Renal pelvis (tissue), 4 donors: ENCODE results near the gene SUGT1. TPM values are rescaled to one million over a fixed set of nuclear protein-coding genes. Genes with fewer than 3 reads are reported as not detected.

ENCODE experiments used
- DNase-seq: peaks from one replicate; pipeline ENCODE4 v3.0.0-alpha.2; 2013
- polyA plus RNA-seq, 3 donors: library from polyadenylated mRNA; unstranded; fragments of 120-200 nt; gene quantifications; one replicate each; pipeline ENCODE4 v1.2.1, GENCODE V29; 2013; ENCODE audit not compliant: insufficient read length in 3 of 3

The SUGT1 gene
- polyA plus RNA-seq, 3 donors = 49.8 to 53.1 (median 52.1) TPM

- DNase-seq = no peak
Observed at GRCh38 chr13:52726258-52726657, 73.6 kb downstream of the SUGT1 start.

DNA sequence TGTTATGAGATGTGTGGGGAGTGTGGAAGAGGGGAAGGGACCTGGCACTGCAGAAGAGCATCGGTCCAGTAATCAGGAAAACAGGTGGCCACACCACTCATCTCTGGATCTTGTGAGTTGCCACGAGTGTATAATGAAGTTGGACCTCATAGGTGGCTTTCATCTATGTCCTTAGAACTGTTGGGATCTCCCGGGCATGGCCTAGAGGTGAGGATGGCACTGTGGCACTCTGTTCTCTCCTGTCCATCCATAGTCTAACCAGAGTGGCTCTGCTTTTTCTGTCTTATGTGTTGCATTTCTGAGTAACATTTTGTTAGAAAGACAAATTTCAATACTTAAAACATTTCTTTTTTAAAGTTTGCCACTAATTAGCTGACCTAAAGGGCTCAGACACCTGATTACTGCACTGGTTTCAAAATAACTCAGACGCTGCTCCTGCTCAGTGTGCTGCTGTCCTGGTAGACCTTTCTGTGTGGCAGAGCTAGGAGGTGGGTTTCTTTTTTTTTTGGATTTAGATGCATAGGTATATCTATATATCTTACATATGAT lies 81.5 kb downstream of the SUGT1 start:
- no peak for DNase-seq

- no peak for DNase-seq
Observed at GRCh38 chr13:52736891-52737290, 84.3 kb downstream of the SUGT1 start.

GRCh38 chr13:52737451-52737850 lies 84.8 kb downstream of the SUGT1 start:
- DNase-seq = no peak

DNA sequence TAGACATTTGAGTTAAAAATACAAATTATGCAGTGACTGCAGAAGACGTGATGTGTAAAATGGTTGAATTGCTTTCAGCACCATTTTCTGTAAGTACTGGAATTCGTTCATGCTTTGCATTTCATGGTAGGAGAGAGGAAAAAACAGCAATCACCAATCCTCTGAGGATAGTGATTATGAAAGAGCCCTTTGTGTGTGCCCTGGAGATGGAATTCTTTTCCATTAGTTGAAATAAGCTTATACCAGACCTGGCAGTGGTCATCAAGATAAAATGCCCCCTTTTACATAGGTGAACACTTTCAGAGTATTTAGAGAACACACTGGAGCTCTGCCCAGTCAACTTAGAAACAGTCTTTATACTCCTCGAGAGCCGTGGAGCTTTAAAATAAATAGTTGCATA lies 85.3 kb downstream of the SUGT1 start:
- DNase-seq = no peak

DNA sequence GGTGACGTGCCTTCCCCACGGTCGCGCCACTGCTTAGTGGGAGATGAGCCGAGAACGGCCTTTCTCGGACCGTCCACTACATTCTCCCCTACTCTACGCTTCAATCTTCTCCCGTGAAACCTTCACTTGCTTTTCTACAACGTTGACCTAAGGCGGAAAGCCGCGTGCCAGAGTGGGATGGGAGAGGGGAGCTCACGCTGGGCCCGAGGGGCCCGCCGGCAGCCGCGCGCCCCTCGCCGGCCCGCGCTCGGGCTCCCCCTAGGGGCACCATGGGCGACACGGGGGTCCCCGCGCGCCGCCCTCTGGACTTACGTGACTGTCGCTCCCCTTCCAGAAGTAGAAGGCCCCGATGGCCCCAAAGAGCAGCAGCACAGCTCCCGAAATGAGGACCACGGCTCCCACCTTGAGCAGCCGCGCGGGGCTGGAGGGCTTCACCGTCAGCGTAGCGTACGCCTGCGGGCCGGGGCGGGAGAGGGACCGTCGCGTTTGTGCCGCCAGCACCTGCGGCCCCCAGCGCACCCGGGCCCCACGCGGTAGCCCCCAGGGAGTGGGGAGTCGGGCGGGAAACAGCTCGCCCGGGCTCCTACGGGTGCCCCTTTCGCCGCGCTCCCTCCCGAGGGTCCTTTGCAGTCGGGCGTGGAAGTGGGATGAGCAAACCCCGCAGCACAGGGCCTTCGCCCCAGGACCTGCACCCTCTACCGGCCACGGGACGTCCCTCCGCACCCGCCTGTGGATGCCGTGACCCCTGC lies 86.3 kb downstream of the SUGT1 start:
- DNase-seq = no peak

DNA sequence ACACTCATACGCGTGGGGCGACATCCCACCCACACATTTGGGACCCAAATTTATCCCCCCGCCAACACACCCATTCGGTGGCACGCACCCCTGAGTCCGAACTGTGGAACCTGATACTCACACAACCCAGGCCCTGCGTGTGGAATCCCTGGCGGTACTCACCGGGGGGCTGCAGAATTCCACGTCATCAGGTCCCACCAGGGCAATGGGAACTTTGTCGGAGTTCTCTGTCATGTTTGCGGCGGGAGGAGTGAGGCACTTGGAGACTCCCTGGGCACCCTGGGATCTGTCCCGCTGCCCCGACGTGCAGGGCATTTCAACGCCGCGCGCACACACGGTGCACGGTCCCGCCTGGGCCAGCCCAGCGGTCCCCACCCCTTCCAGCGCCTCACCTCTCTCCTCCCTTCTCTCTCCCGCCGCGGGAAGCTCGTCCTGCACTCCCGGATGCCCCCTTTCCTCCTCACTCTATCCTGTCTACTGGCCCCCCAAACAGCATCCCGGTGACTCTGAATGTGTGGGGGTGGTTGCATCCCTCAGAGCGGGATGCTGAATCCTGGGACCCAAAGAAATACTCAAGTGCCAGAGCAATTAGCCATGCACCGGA lies 86.9 kb downstream of the SUGT1 start, which contains the start of gene CNMD:
Gene CNMD, minus strand, starts transcription at position 353 of the 604 bp plus-strand sequence. Its CDS starts 119 bp downstream, at position 234.
- DNase-seq = no peak

DNA sequence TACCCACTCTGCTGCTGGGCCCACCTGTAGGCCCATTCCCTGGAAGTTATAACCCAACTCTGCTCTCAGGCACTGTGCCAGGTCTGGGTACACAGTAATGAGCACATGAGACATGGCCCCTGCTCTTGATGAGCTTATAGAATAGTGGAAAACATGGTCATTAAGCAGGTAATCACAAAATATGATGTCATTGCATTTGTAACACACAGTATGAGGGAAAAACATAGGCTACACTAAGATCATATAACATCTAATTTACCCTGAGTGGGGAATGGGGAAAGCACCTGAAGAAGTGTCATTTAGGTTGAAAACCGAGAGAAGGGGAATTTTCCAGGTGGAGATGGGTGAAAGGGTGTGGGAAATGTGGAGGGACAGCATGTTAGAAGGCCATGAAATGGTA lies 90.9 kb downstream of the SUGT1 start:
- DNase-seq = no peak

- DNase-seq = no peak
Observed at GRCh38 chr13:52743988-52744387, 91.4 kb downstream of the SUGT1 start.

- DNase-seq = no peak
Observed at GRCh38 chr13:52744842-52745375, 92.3 kb downstream of the SUGT1 start.

DNA sequence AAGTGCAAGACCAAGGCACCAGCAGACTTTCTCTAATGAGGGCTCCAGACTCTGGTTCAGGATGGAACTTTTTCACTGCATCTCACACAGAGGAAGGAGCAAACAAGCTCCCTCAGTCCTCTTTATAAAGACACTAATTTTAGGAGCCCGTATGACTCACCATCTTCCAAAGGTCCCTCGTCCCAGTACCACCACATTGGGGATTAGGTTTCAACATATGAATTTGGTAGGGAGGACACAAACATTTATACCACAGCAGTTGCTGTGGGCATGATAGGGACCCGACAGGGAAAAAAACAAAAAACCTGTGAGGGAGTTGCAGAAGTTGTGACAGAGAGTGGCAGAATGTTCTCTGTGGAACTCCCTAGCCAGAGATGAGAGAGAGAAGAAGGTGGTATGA lies 93.5 kb downstream of the SUGT1 start:
- DNase-seq = no peak

DNA sequence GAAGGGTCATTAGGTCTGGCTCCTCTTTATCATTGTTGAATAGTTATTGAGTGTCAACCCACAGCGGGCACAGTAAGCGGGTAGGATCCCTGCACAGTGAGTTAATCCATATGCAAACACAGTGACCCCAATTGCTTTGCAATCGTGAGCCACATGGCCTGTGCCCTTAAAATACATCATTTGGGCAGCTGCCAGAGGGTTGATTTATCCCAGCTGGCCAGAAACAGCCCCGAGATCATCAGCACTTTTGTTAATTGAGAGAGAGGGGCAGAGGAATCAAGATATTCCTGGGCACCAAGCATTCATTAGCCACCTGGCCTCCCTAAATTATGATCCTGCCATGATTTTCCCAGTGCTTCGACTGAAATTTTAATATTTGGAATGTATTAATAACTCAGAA lies 96.8 kb downstream of the SUGT1 start:
- no peak for DNase-seq

Other genes starting within 250 kb of the SUGT1 start
- 1 to 10 TPM; 7.3 to 8.1 (median 8.0) TPM for gene THSD1, start 246.7 kb upstream of the SUGT1 start, polyA plus RNA-seq
- gene VPS36, start 202.2 kb upstream of the SUGT1 start, polyA plus RNA-seq = 10 to 100 TPM; 41.8 to 55.9 (median 53.9) TPM
- gene CKAP2, start 197.4 kb upstream of the SUGT1 start, polyA plus RNA-seq = 10 to 100 TPM; 50.6 to 63.5 (median 51.1) TPM
- gene HNRNPA1L2, start 10.4 kb upstream of the SUGT1 start, polyA plus RNA-seq = 10 to 100 TPM; 22.0 to 23.8 (median 22.8) TPM
- gene CNMD, start 87.0 kb downstream of the SUGT1 start, polyA plus RNA-seq = 1 to 10 TPM in 2 of 3 donors, under 1 TPM in 1; 0.84 to 1.4 (median 1.4) TPM
- gene PCDH8, start 195.8 kb downstream of the SUGT1 start, polyA plus RNA-seq = under 1 TPM in 1 of 3 donors, not detected in 2; 0.16 TPM